PC-9 (cell line): ENCODE measurements around the gene CMTM8.

Source experiments
- CTCF ChIP-seq: fragments of 200-600 bp; sonication (generic); conservative IDR thresholded peaks from 2 replicates; pipeline ENCODE4 v1.6.1; 2017; ENCODE audit warnings: mixed run types, antibody characterized with exemption, mild to moderate bottlenecking, moderate library complexity
- EZH2 ChIP-seq: fragments of 200-600 bp; sonication (generic); IDR thresholded peaks from 2 replicates; pipeline ENCODE4 v1.8.0; 2017; ENCODE audit warnings: antibody characterized with exemption, low read depth

DNA sequence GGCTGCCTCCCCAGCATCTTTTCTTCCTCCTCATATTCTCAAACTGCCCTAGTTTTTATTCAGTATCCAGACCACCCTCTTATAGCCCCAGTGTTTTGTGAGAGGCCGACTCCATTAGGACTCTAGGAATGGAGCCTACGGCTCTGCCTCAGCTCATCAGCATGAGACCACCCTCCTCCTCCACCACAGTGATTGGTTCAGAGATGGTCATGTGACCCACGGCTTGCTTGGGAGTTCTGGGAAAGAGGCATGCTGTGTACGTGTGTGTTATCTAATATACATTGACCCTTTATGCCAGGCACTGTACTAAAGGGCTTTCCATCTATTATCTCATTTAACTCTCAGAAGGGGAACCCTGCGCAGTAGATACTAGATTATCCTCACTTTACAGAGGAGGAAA lies 135.4 kb downstream of the CMTM8 start:
- no peak for TF ChIP-seq EZH2
- TF ChIP-seq CTCF, result no peak
